Body of pancreas (tissue), 4 donors: ENCODE results near the gene ROCK2. TPM values are rescaled to one million over a fixed set of nuclear protein-coding genes. Genes with fewer than 3 reads are reported as not detected.
A peak's percentile ranks its signal among the peaks of the same experiment; 100 is the strongest.

Source experiments
- ATAC-seq: fragments of 150-250 bp; one replicate; pipeline ENCODE4 v1.9.1; 2016
- DNase-seq, 4 donors: peaks; one replicate each; pipeline ENCODE4 v3.0.0-alpha.2; 2019
- H3K27ac ChIP-seq, 4 donors: fragments of 200-600 bp; sonication (generic); 1 replicate in 3 of 4; 2 replicates in 1 of 4; pipeline versions ENCODE4 v1.5.1 to v1.6.1; 2016 to 2019; ENCODE audit warnings: mild to moderate bottlenecking in 1 of 4, mixed read lengths in 1 of 4, moderate library complexity in 1 of 4
- H3K27me3 ChIP-seq, 2 donors: fragments of 200-600 bp; sonication (generic); one replicate each; pipeline ENCODE4 v1.6.0; 2016; ENCODE audit warnings: mild to moderate bottlenecking in 1 of 2
- H3K36me3 ChIP-seq, 2 donors: fragments of 200-600 bp; sonication (generic); replicated peaks in 1 of 2; 2 replicates each; pipeline ENCODE4 v1.5.1; 2016; ENCODE audit warnings: low read depth in 2 of 2; ENCODE audit not compliant: insufficient read depth in 1 of 2
- H3K4me1 ChIP-seq: fragments of 200-600 bp; sonication (generic); one replicate; pipeline ENCODE4 v1.6.0; 2016
- H3K4me3 ChIP-seq, 2 donors: fragments of 200-600 bp; sonication (generic); 1 replicate in 1 of 2; 2 replicates in 1 of 2; pipeline ENCODE4 v1.5.1; 2016 to 2019
- H3K9me3 ChIP-seq, 3 donors: fragments of 200-600 bp; sonication (generic); 1 replicate in 2 of 3; 2 replicates in 1 of 3; pipeline ENCODE4 v1.5.1; 2016
- CTCF ChIP-seq, 7 experiments: fragments of 450-650 bp in 4 of 7; fragments of 200-600 bp in 3 of 7; sonication (generic) in 3 of 7; IDR thresholded peaks; one replicate each; pipeline ENCODE4 v1.5.1; 2016 to 2019; ENCODE audit warnings: antibody characterized with exemption in 7 of 7
- POLR2A ChIP-seq, 3 donors: fragments of 450-650 bp; IDR thresholded peaks; one replicate each; pipeline ENCODE4 v1.6.1; 2016; ENCODE audit warnings: antibody characterized with exemption in 3 of 3, mild to moderate bottlenecking in 2 of 3
- WGBS, 2 donors: methylation state at CpG; one replicate each; pipeline ENCODE4 v1.1.5; 2017; 5-methylcytosine and 5-hydroxymethylcytosine counted together
- intact Hi-C: fragments of 100-400 bp; cut with DNase I; formaldehyde crosslinking; loops from one replicate; pipeline ENCODE4 v1.15.1; 2023
- total RNA-seq, 2 donors: library from RNA; depleted of rRNA; stranded (reverse); fragments of >200 nt; gene quantifications; one replicate each; pipeline ENCODE4 v1.1.0, GENCODE V29; 2016

The ROCK2 gene
- total RNA-seq, 2 donors from 2014 or later = 24.4 to 32.3 TPM

GRCh38 chr2:11342551-11343367, 1.7 kb downstream of the ROCK2 start:
- Histone ChIP-seq H3K9me3 (no peaks in the 10 kb centered on the region), H3K27ac (peak overlapping the region; percentile 92 to 99 (median 94)), H3K4me3 (peak overlapping the region in 1 of 2 donors; percentile 69), H3K27me3 (no peaks in the 10 kb centered on the region), H3K4me1 (peaks cover 30% of the 10 kb centered on the region), H3K36me3 (no peaks in the 10 kb centered on the region)
- intact Hi-C loops = no loop called here
- DNase-seq (peak in 3 of 4 donors; percentile 16 to 44 (median 32)), ATAC-seq (no peak)
- TF ChIP-seq POLR2A (IDR thresholded peaks at IDR 0.05) (peak in 1 of 3 donors; percentile 12), CTCF (IDR thresholded peaks at IDR 0.05) (no peak)
- 2 to 3% methylated on average over 14 of the region's 14 CpGs for WGBS, 2 donors

- H3K36me3 ChIP-seq = no peaks in the 10 kb centered on the region
- ATAC-seq (no peak), DNase-seq (no peak)
- 30 to 43% methylated on average over 2 of the region's 2 CpGs for WGBS, 2 donors
- H3K4me3 ChIP-seq = no peak overlapping the region
- intact Hi-C loops = no loop called here
- H3K27ac ChIP-seq = no peak overlapping the region
- no peak for TF ChIP-seq POLR2A (IDR thresholded peaks at IDR 0.05)
- no peak for TF ChIP-seq CTCF (IDR thresholded peaks at IDR 0.05)
- peaks cover 25% of the 10 kb centered on the region for H3K4me1 ChIP-seq
- H3K9me3 ChIP-seq = no peaks in the 10 kb centered on the region
- H3K27me3 ChIP-seq = no peaks in the 10 kb centered on the region
Observed at GRCh38 chr2:11340717-11341116, 3.7 kb downstream of the ROCK2 start.

GRCh38 chr2:11339508-11340083, 4.8 kb downstream of the ROCK2 start:
- ATAC-seq = no peak
- WGBS, 2 donors = 85 to 94% methylated on average over 6 of the region's 6 CpGs
- TF ChIP-seq CTCF (IDR thresholded peaks at IDR 0.05) (no peak), POLR2A (IDR thresholded peaks at IDR 0.05) (no peak)
- no peak overlapping the region for H3K4me3 ChIP-seq
- no peaks in the 10 kb centered on the region for H3K9me3 ChIP-seq
- H3K27ac ChIP-seq = no peak overlapping the region
- H3K4me1 ChIP-seq = peaks cover 20% of the 10 kb centered on the region
- no peaks in the 10 kb centered on the region for H3K36me3 ChIP-seq
- intact Hi-C loops = no loop called here
- no peak for DNase-seq
- no peaks in the 10 kb centered on the region for H3K27me3 ChIP-seq

GRCh38 chr2:11338580-11338979, 5.9 kb downstream of the ROCK2 start:
- Histone ChIP-seq H3K27me3 (no peaks in the 10 kb centered on the region), H3K36me3 (no peaks in the 10 kb centered on the region), H3K27ac (no peak overlapping the region), H3K9me3 (no peaks in the 10 kb centered on the region), H3K4me1 (peaks cover 30% of the 10 kb centered on the region), H3K4me3 (no peak overlapping the region)
- intact Hi-C loops = no loop called here
- ATAC-seq (no peak), DNase-seq (no peak)
- 92 to 95% methylated on average over 5 of the region's 5 CpGs for WGBS, 2 donors
- TF ChIP-seq CTCF (IDR thresholded peaks at IDR 0.05) = no peak
- TF ChIP-seq POLR2A (IDR thresholded peaks at IDR 0.05) = no peak
